Adrenal gland (tissue), 12 donors: Measurements from ENCODE around the gene PARVB. TPM values are rescaled to one million over a fixed set of nuclear protein-coding genes. Genes with fewer than 3 reads are reported as not detected.

Experiments
- DNase-seq, 7 donors: peaks; one replicate each; pipeline ENCODE4 v3.0.0-alpha.2; 2019 to 2020
- H3K27ac ChIP-seq, 5 donors: fragments of 200-600 bp; sonication (generic) in 4 of 5; 1 replicate in 3 of 5; 2 replicates in 2 of 5; pipeline versions ENCODE4 v1.5.1 to v1.8.0; 2016 to 2020; ENCODE audit warnings: mild to moderate bottlenecking in 1 of 5
- H3K27me3 ChIP-seq: fragments of 200-600 bp; 2 replicates; pipeline ENCODE4 v1.8.0; 2021
- H3K36me3 ChIP-seq, 2 donors: fragments of 200-600 bp; replicated peaks in 1 of 2; 1 replicate in 1 of 2; 2 replicates in 1 of 2; pipeline versions ENCODE4 v1.5.1 to v1.8.0; 2018 to 2022
- H3K4me1 ChIP-seq, 2 donors: fragments of 200-600 bp; replicated peaks in 1 of 2; 1 replicate in 1 of 2; 2 replicates in 1 of 2; pipeline versions ENCODE4 v1.5.1 to v1.8.0; 2018 to 2021
- H3K4me3 ChIP-seq, 4 donors: fragments of 200-600 bp; sonication (generic) in 3 of 4; one replicate each; pipeline ENCODE4 v1.5.1; 2016 to 2018
- H3K9me3 ChIP-seq, 3 donors: fragments of 200-600 bp; sonication (generic) in 1 of 3; replicated peaks in 1 of 3; 1 replicate in 2 of 3; 2 replicates in 1 of 3; pipeline versions ENCODE4 v1.5.1 to v1.8.0; 2016 to 2021
- CTCF ChIP-seq, 6 experiments: fragments of 450-650 bp in 4 of 6; fragments of 200-600 bp in 2 of 6; sonication (generic) in 1 of 6; IDR thresholded peaks; 1 replicate in 5 of 6; 2 replicates in 1 of 6; pipeline versions ENCODE4 v1.5.1 to v1.8.0; 2016 to 2021; ENCODE audit warnings: antibody characterized with exemption in 6 of 6, mild to moderate bottlenecking in 2 of 6, moderate library complexity in 1 of 6
- POLR2A ChIP-seq, 2 donors: fragments of 450-650 bp; IDR thresholded peaks; one replicate each; pipeline ENCODE4 v1.6.1; 2017; ENCODE audit warnings: antibody characterized with exemption in 2 of 2, mild to moderate bottlenecking in 2 of 2, moderate library complexity in 1 of 2
- WGBS, 4 donors: extraction: QIAGEN DNeasy Blood & Tissue Kit in 2 of 4; methylation state at CpG; one replicate each; pipeline versions ENCODE4 v1.1.5 to v1.1.7; 2013 to 2017; 5-methylcytosine and 5-hydroxymethylcytosine counted together
- intact Hi-C, 2 donors: fragments of 100-400 bp; cut with DNase I; formaldehyde crosslinking; loops; one replicate each; pipeline versions ENCODE4 v1.14.1 to v1.15.0; 2022 to 2023
- polyA plus RNA-seq, 3 donors: library from polyadenylated mRNA; stranded (reverse); fragments of 200-250 nt in 2 of 3; fragments of 350-450 nt in 1 of 3; fragmentation: Illumina TruSeq in 1 of 3; extraction: RNeasy Lipid Tissue Mini Kit (QIAGEN cat#74804) in 1 of 3; gene quantifications; one replicate each; pipeline ENCODE4 v1.2.3, GENCODE V29; 2013 to 2014
- total RNA-seq, 9 donors: library from RNA; depleted of rRNA in 4 of 9; stranded (reverse); fragments of >200 nt in 4 of 9; fragments of 120-200 nt in 1 of 9; fragmentation: NEBNext Ultra II Directional in 1 of 9; extraction: Animal tissue kit (Norgen Biotek cat#: 25700) in 1 of 9; gene quantifications; one replicate each; pipeline versions ENCODE4 v1.1.0 to v1.2.4, GENCODE V29; 2013 to 2023
- donor health status: healthy with polysubstance abuse.
- donor health status: Bipolar disorder and iron deficiency.
- donor health status: DM: yes; HTN: yes; CAD: no.
- donor health status: DM: no; HTN: no; CAD: no.
- donor health status: DM: no; HTN: no; CAD: no.
- donor health status: DM: yes; HTN: yes; CAD: no.

The PARVB gene
- total and polyA plus RNA-seq, 12 donors = 16.9 to 77.6 (median 45.9) TPM

DNA sequence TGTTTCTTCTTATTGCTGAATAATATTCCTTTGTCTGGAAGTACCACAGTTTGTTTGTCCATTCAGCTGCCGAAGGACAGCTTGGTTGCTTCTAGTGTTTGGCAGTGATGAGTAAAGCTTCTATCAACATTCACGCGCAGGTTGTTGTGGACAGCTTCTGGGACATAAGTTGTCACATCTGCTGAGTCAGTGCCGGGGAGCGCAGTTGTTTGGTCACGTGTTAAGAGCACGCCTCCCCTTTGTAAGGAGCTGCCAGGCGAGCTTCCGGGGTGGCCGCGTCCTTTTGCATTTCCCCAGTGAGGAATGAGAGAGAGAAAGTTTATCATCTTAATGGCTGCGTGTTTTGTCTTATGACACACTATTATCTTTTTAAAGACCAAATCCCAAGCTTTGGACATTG, 38.6 kb upstream of the PARVB start:
- Histone ChIP-seq H3K27ac (no peak overlapping the region), H3K9me3 (no peaks in the 10 kb centered on the region), H3K4me1 (no peaks in the 10 kb centered on the region), H3K36me3 (peaks cover 0 to 91% of the 10 kb centered on the region in 2 donors), H3K4me3 (no peak overlapping the region), H3K27me3 (no peaks in the 10 kb centered on the region)
- intact Hi-C loops = no loop called here
- TF ChIP-seq POLR2A (IDR thresholded peaks at IDR 0.05) = no peak
- no peak for TF ChIP-seq CTCF (IDR thresholded peaks at IDR 0.05)
- WGBS, 4 donors = 86 to 93% (median 90%) methylated on average over 12 of the region's 12 CpGs
- peak in 3 of 7 donors; percentile 17 to 47 (median 34) for DNase-seq

GRCh38 chr22:43988116-43988820, 35.8 kb upstream of the PARVB start:
- DNase-seq = no peak
- Histone ChIP-seq H3K27ac (no peak overlapping the region), H3K27me3 (no peaks in the 10 kb centered on the region), H3K4me1 (peaks cover 0 to 3% of the 10 kb centered on the region in 2 donors), H3K36me3 (peaks cover 0 to 91% of the 10 kb centered on the region in 2 donors), H3K4me3 (no peak overlapping the region), H3K9me3 (no peaks in the 10 kb centered on the region)
- no peak for TF ChIP-seq CTCF (IDR thresholded peaks at IDR 0.05)
- TF ChIP-seq POLR2A (IDR thresholded peaks at IDR 0.05) = no peak
- 84 to 90% (median 85%) methylated on average over 8 of the region's 8 CpGs for WGBS, 4 donors
- intact Hi-C loops = no loop called here

DNA sequence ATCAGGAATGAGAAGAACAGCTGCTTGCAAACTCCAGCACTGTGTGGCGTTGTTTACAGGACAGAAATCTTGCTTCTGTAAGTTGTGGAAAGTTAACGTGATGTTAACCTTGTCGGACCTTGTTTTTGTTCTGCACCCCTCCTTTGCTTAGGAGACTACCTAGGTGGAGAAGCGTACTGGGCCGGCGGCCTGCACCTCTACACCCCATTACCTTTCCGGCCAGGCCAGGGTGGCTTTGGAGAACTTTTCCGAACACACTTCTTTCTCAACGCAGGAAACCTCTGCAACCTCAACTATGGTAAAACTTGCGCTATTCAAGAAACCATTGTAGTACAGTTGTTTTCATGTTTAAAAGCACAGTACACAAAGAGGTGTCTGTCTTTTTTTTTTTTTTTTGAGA, 35.1 kb upstream of the PARVB start:
- H3K9me3 ChIP-seq = no peaks in the 10 kb centered on the region
- no peaks in the 10 kb centered on the region for H3K27me3 ChIP-seq
- TF ChIP-seq CTCF (IDR thresholded peaks at IDR 0.05) (no peak), POLR2A (IDR thresholded peaks at IDR 0.05) (no peak)
- DNase-seq = no peak
- peaks cover 0 to 84% of the 10 kb centered on the region in 2 donors for H3K36me3 ChIP-seq
- H3K27ac ChIP-seq = no peak overlapping the region
- 92 to 93% (median 93%) methylated on average over 10 of the region's 10 CpGs for WGBS, 4 donors
- H3K4me1 ChIP-seq = peaks cover 0 to 10% of the 10 kb centered on the region in 2 donors
- no peak overlapping the region for H3K4me3 ChIP-seq
- intact Hi-C loops = no loop called here

DNA sequence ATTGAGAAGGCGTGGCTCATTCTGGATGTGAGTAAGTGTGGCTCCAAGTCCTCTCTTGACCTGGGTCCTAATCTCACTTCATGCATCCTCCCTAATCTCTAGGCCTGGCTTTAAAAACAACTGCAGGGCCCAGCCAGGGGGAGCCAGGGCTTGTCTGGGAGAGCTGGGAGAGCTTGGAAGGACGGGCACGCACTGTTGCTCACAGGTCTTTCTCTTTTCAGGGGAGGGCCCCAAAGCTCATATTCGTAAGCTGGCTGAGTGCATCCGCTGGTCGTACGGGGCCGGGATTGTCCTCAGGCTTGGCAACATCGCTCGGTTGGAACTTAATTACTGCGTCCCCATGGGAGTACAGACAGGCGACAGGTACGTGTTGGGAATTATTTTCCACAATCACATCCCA, 34.1 kb upstream of the PARVB start:
- H3K9me3 ChIP-seq = no peaks in the 10 kb centered on the region
- WGBS, 4 donors = 84 to 93% (median 90%) methylated on average over 12 to 13 of the region's 13 CpGs
- peaks cover 0 to 73% of the 10 kb centered on the region in 2 donors for H3K36me3 ChIP-seq
- H3K27me3 ChIP-seq = no peaks in the 10 kb centered on the region
- H3K4me3 ChIP-seq = no peak overlapping the region
- no peak for DNase-seq
- no peak overlapping the region for H3K27ac ChIP-seq
- peaks cover 0 to 15% of the 10 kb centered on the region in 2 donors for H3K4me1 ChIP-seq
- intact Hi-C loops = loop anchor here (5.0 kb wide), 2 partner anchors 92 to 637 kb away; no protein-coding TSS in a partner anchor
- TF ChIP-seq POLR2A (IDR thresholded peaks at IDR 0.05) (no peak), CTCF (IDR thresholded peaks at IDR 0.05) (no peak)
